Germinal center (tissue), 1 donor: ENCODE data around the gene DOK3.
A peak's percentile ranks its signal among the peaks of the same experiment; 100 is the strongest.

Experiments
- DNase-seq: peaks from one replicate; pipeline ENCODE4 v3.0.0; 2012; ENCODE audit warnings: mixed read lengths, low spot score

Gene DOK3

GRCh38 chr5:177462021-177462670 lies 47.5 kb downstream of the DOK3 start:
- no peak for DNase-seq

DNA sequence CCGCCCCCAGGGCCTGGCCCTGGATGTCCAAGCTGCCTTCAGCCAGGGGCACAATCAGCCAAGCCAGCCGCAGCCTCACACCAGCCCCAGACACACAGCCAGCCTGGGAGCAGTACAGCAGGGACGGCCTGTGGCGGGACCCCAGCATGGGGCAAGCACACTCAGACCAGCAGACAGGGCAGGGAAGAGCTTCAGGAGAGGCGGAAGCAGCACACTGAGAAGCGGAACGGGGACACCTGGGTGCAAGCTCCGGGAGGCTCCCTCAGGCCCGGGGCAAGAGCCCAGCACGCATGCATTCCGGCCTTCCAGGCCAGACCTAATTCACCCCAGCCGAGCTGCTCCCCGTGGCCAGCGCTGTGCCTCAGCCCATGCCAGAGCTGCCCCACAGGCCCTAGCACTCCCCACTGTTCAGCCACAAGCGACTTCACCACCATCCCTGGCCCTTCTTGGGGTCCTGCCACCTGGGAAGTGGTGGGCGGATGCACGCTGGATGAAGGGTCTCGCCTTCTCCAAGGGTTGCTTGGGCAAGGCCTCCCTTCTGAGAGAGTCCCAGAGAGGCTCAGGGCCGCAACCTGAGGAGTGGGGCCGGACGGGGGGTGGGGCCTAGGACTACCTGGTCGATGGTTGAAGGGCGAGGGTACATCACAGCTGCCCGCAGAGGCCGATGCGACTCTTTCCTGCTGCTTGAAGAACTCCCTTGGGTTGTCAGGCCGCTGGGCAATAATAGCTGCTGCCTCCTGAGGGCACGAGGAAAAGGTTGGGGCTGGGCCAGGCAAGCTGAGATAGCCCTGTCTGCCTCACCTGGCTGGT lies 49.6 kb downstream of the DOK3 start:
- DNase-seq, result no peak

DNA sequence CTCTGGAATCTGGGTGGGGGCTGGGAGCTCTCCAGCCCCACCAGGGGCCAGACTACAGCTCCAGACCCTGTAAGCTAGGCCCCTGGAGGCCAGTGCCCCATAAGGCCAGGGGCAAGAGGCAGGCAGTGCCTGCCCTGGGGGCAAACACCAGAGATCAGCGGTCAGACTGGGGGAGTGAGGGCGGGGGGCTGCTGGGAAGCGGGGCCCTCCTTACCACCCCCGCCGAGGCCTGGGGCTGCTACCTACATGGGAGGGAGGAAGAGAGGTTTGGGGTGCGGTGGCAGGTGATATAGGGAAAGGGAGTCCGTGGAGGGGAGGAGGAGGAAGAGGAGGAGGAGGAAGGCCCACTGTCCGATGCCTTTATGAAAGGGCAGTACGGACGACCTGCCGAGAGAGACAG lies 50.3 kb downstream of the DOK3 start:
- no peak for DNase-seq

DNA sequence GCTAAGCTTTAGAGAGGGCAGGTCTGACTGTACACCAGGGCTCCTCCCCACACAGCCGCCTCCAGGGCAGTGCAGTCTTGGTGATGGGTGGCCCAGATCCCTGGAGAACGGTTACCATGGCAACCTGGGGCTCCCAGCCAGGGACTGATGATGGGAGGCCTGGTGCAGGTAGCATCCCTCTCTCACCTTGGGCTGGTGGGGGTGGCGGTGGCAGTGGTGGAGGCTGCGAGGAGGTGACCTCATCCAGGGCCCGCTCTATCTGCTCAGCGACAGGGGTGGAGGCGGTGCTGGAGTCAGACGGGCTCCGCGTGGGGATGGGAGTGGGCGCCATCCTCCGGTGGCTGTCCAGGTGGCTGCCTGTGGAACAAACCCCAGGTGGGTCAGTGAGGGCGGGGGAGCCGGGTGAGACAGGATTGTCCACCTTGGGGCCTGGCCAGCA lies 50.7 kb downstream of the DOK3 start:
- no peak for DNase-seq

DNA sequence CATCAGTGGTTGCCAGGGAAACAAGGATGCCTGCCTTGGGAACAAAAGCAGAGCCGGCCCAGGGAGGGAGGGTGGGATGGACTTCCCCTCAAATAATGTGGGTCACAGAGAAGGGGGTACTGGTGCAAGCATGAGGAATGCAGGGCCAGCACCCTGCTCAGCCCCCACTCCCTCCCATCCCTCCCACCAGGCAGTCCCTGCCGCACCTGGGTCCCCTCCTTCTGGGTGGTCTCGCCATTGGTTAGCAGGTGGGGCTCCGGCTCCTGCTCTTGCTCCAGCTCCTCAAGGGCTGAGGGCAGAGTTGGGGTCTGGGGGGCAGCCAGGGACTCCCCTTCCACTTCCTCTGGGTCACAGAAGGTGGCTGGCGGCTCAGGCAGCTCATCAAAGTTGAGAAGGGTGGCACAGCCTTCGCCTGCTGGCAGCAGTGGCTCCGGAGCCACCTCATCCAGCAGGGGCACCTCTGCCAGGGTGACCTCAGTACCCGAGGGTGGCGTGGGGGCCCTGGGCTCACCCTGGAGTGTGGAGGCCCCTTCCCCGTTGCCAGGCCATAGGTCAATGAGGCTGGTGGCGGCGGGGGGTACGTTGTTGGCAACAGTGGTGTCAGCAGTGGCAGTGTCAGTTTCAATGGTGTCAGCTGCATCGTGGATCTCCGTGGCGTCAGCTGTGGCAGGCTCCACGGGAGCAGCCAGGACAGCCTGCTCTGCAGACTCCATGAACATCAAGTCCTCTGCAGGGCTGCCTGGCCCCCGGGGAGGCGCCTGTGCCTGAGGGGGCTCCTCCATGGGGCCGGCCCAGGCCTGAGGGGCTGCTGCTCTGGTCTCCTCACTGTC lies 51.6 kb downstream of the DOK3 start:
- DNase-seq, result no peak

- DNase-seq, result peak; percentile 91
These were observed 52.4 kb downstream of the DOK3 start for GRCh38 chr5:177456976-177457851.

- DNase-seq, result no peak
These were observed 53.0 kb downstream of the DOK3 start for GRCh38 chr5:177456591-177456964.

- DNase-seq, result peak; percentile 97
These were observed 53.7 kb downstream of the DOK3 start for GRCh38 chr5:177455661-177456590.

DNA sequence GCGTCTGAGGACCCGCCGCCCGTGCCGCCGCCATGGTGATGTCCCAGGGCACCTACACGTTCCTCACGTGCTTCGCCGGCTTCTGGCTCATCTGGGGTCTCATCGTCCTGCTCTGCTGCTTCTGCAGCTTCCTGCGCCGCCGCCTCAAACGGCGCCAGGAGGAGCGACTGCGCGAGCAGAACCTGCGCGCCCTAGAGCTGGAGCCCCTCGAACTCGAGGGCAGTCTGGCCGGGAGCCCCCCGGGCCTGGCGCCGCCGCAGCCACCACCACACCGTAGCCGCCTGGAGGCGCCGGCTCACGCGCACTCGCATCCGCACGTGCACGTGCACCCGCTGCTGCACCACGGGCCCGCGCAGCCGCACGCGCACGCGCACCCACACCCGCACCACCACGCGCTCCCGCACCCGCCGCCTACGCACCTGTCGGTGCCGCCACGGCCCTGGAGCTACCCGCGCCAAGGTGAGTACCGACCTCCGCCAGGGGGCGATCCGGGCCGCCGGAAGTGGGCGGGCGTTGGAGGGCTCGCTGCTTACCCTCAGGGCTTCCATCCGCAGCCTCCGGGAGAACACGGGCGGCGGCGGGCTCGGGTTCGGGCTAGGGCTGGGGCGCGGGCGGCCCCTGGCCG lies 54.5 kb downstream of the DOK3 start:
- DNase-seq, result peak; percentile 91

- DNase-seq, result peak; percentile 96
These were observed 55.1 kb downstream of the DOK3 start for GRCh38 chr5:177454397-177455035.

DNA sequence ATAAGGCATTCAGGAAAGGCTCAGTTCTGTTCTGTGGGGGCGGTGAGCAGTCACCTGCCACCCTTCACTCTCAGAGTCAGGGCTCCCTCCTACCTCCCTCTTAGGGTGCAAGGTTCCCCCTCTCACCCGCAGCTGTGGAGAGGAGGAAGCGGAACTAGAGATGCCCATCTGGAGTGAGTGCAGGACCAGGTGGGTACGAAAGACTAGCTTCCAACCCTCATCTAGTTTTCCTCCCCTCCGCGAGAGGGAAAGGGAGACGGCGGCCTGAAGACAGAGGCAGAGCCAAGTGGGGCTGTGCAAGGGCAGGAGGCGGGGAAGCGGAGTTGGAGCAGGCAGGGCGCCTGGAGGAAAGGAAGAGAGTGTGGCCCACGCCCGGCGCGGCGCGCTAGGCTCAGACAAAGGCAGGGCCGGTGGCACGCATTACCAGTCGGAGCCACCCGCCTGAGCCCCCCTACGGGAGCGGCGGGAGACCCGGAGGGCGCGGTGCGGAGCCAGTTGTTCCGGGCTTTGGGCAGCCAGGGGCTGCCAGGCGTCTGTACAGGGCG lies 55.7 kb downstream of the DOK3 start:
- peak; percentile 47 for DNase-seq

DNA sequence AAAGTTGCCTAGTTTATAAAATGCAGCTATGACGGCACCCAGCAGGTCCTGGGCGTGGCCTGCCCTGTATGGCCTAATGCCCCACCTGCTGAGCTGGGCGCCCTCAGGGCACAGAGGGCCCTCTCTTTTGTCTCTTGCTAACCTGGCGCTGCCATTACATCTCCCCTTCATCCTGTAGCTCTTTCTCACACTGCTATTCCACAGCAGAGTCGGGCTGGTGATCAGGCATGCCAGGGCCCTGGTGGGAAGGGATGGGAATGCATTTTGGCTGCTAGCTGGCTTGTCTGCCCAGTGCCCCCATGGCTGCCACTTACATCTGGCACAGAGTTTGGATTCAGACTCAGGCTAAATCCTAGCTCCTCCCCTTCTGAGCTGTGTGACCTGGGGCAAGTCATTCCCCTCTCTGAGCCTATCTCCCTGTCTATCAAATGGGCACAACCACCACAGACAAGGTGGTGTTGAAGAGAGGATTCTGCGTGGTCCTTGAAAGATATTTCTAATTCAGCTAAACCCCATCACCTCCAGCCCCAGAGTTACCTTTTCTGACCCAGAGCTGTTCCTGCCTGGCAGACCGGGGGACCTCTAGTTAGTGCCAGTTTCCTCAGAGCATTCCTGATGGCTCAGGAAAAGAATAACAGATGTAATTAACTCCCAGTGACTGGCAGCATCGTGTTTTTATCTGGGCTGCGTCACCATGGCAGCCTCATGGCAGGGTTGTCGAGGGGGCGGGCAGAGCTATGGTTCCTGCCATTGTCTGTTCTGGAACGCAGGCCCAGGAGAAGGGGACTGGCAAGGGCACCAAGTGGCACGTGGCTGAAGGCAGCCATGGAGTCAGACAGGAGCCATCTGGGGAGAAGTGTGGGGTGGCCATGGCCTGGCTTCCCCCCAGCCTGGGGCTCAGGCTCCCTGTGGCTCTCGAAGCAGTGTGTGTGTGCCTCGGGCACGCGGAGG lies 56.7 kb downstream of the DOK3 start:
- DNase-seq, result no peak
